ENCODE measurements around the gene PTPRD.

The PTPRD gene

GRCh38 chr9:8564960-8565359 is 2047.8 kb downstream of the PTPRD start:
- no peak overlapping the region for H4K8ac ChIP-seq (ENCODE audit: low read depth, low read length)
- H2AK5ac ChIP-seq (ENCODE audit: low read length): no peak overlapping the region
- H3K23ac ChIP-seq (ENCODE audit: low read length): no peak overlapping the region
- no peaks in the 10 kb centered on the region for H3K36me3 ChIP-seq (ENCODE audit: control insufficient read depth in 1 of 2, insufficient read depth in 2 of 2, low read length in 2 of 2)
- no peak overlapping the region for H2BK5ac ChIP-seq (ENCODE audit: low read depth, low read length, poor library complexity)
- H2AFZ ChIP-seq (ENCODE audit: insufficient read depth, low read length, poor library complexity): no peak overlapping the region
- no peak overlapping the region for H3K18ac ChIP-seq (ENCODE audit: low read length)
- H3K9ac ChIP-seq (ENCODE audit: low read length): no peak overlapping the region
- no peak overlapping the region for H3K4ac ChIP-seq (ENCODE audit: low read depth, low read length)
- H3K4me3 ChIP-seq (ENCODE audit: low read depth, low read length): no peak overlapping the region
- no peak overlapping the region for H4K91ac ChIP-seq (ENCODE audit: low read depth, low read length)
- DNase-seq: no peak
- no peak overlapping the region for H4K12ac ChIP-seq (ENCODE audit: low read depth, low read length)
- H3K79me2 ChIP-seq (ENCODE audit: control insufficient read depth, insufficient read depth, low read length, poor library complexity): no peaks in the 10 kb centered on the region
- H3K27me3 ChIP-seq (ENCODE audit: insufficient read depth, low read length): no peaks in the 10 kb centered on the region
- no CpG with 5 or more reads among the region's 6 CpGs for WGBS (ENCODE audit: extremely low coverage, insufficient coverage, insufficient read length)
- H3K9me3 ChIP-seq (ENCODE audit: insufficient read depth, low read depth, low read length): no peaks in the 10 kb centered on the region
- H2BK12ac ChIP-seq (ENCODE audit: low read length): no peak overlapping the region
- no peaks in the 10 kb centered on the region for H3K79me1 ChIP-seq (ENCODE audit: low read length)
- no peak overlapping the region for H2BK120ac ChIP-seq (ENCODE audit: insufficient read depth, low read length, poor library complexity)
- no peaks in the 10 kb centered on the region for H3K4me1 ChIP-seq (ENCODE audit: control insufficient read depth in 1 of 2, insufficient read depth in 2 of 2, low read length in 2 of 2)
- H3K27ac ChIP-seq (ENCODE audit: low read depth, low read length): no peak overlapping the region
- no peak overlapping the region for H3K4me2 ChIP-seq (ENCODE audit: low read length)
- H3K14ac ChIP-seq (ENCODE audit: low read length): no peak overlapping the region

GRCh38 chr9:8560560-8561525 is 2052.0 kb downstream of the PTPRD start:
- no peak overlapping the region for H2BK12ac ChIP-seq (ENCODE audit: low read length)

GRCh38 chr9:8558176-8558575 is 2054.6 kb downstream of the PTPRD start:
- Histone ChIP-seq H3K9ac (ENCODE audit: low read length) (no peak overlapping the region), H2AFZ (ENCODE audit: insufficient read depth, low read length, poor library complexity) (no peak overlapping the region), H3K79me1 (ENCODE audit: low read length) (no peaks in the 10 kb centered on the region), H3K4ac (ENCODE audit: low read depth, low read length) (no peak overlapping the region), H3K36me3 (ENCODE audit: control insufficient read depth in 1 of 2, insufficient read depth in 2 of 2, low read length in 2 of 2) (no peaks in the 10 kb centered on the region), H3K4me1 (ENCODE audit: control insufficient read depth in 1 of 2, insufficient read depth in 2 of 2, low read length in 2 of 2) (no peaks in the 10 kb centered on the region), H3K23ac (ENCODE audit: low read length) (no peak overlapping the region), H3K9me3 (ENCODE audit: insufficient read depth, low read depth, low read length) (no peaks in the 10 kb centered on the region), H2AK5ac (ENCODE audit: low read length) (no peak overlapping the region), H3K18ac (ENCODE audit: low read length) (no peak overlapping the region), H3K14ac (ENCODE audit: low read length) (no peak overlapping the region), H3K4me3 (ENCODE audit: low read depth, low read length) (no peak overlapping the region), H4K91ac (ENCODE audit: low read depth, low read length) (no peak overlapping the region), H2BK12ac (ENCODE audit: low read length) (no peak overlapping the region), H3K79me2 (ENCODE audit: control insufficient read depth, insufficient read depth, low read length, poor library complexity) (no peaks in the 10 kb centered on the region), H2BK120ac (ENCODE audit: insufficient read depth, low read length, poor library complexity) (no peak overlapping the region), H2BK5ac (ENCODE audit: low read depth, low read length, poor library complexity) (no peak overlapping the region), H4K12ac (ENCODE audit: low read depth, low read length) (no peak overlapping the region), H4K8ac (ENCODE audit: low read depth, low read length) (no peak overlapping the region), H3K4me2 (ENCODE audit: low read length) (no peak overlapping the region), H3K27me3 (ENCODE audit: insufficient read depth, low read length) (no peaks in the 10 kb centered on the region), H3K27ac (ENCODE audit: low read depth, low read length) (no peak overlapping the region)
- no CpG with 5 or more reads among the region's 2 CpGs for WGBS (ENCODE audit: extremely low coverage, insufficient coverage, insufficient read length)
- no peak for DNase-seq

More at GRCh38 chr9:8560560-8561525, 2052.0 kb downstream of the PTPRD start:
- no peak for DNase-seq
- Histone ChIP-seq H3K4me2 (ENCODE audit: low read length) (no peak overlapping the region), H3K79me1 (ENCODE audit: low read length) (no peaks in the 10 kb centered on the region), H3K27me3 (ENCODE audit: insufficient read depth, low read length) (no peaks in the 10 kb centered on the region), H2AFZ (ENCODE audit: insufficient read depth, low read length, poor library complexity) (no peak overlapping the region), H3K14ac (ENCODE audit: low read length) (no peak overlapping the region), H3K9ac (ENCODE audit: low read length) (no peak overlapping the region), H4K91ac (ENCODE audit: low read depth, low read length) (no peak overlapping the region), H3K18ac (ENCODE audit: low read length) (no peak overlapping the region), H3K27ac (ENCODE audit: low read depth, low read length) (no peak overlapping the region), H4K8ac (ENCODE audit: low read depth, low read length) (no peak overlapping the region), H3K36me3 (ENCODE audit: control insufficient read depth in 1 of 2, insufficient read depth in 2 of 2, low read length in 2 of 2) (no peaks in the 10 kb centered on the region), H3K4me3 (ENCODE audit: low read depth, low read length) (no peak overlapping the region), H2BK5ac (ENCODE audit: low read depth, low read length, poor library complexity) (no peak overlapping the region), H2BK120ac (ENCODE audit: insufficient read depth, low read length, poor library complexity) (no peak overlapping the region), H4K12ac (ENCODE audit: low read depth, low read length) (no peak overlapping the region), H3K4me1 (ENCODE audit: control insufficient read depth in 1 of 2, insufficient read depth in 2 of 2, low read length in 2 of 2) (no peaks in the 10 kb centered on the region), H3K23ac (ENCODE audit: low read length) (no peak overlapping the region), H3K79me2 (ENCODE audit: control insufficient read depth, insufficient read depth, low read length, poor library complexity) (no peaks in the 10 kb centered on the region), H3K9me3 (ENCODE audit: insufficient read depth, low read depth, low read length) (no peaks in the 10 kb centered on the region), H3K4ac (ENCODE audit: low read depth, low read length) (no peak overlapping the region), H2AK5ac (ENCODE audit: low read length) (no peak overlapping the region)
- no CpG with 5 or more reads among the region's 6 CpGs for WGBS (ENCODE audit: extremely low coverage, insufficient coverage, insufficient read length)

- DNase-seq: no peak
- H3K27me3 ChIP-seq (ENCODE audit: insufficient read depth, low read length): no peaks in the 10 kb centered on the region
- H3K4me3 ChIP-seq (ENCODE audit: low read depth, low read length): no peak overlapping the region
- no peak overlapping the region for H2AFZ ChIP-seq (ENCODE audit: insufficient read depth, low read length, poor library complexity)
- H4K12ac ChIP-seq (ENCODE audit: low read depth, low read length): no peak overlapping the region
- no peak overlapping the region for H3K14ac ChIP-seq (ENCODE audit: low read length)
- WGBS (ENCODE audit: extremely low coverage, insufficient coverage, insufficient read length): no CpG with 5 or more reads among the region's 4 CpGs
- no peaks in the 10 kb centered on the region for H3K4me1 ChIP-seq (ENCODE audit: control insufficient read depth in 1 of 2, insufficient read depth in 2 of 2, low read length in 2 of 2)
- no peak overlapping the region for H3K18ac ChIP-seq (ENCODE audit: low read length)
- H3K79me1 ChIP-seq (ENCODE audit: low read length): no peaks in the 10 kb centered on the region
- no peak overlapping the region for H4K91ac ChIP-seq (ENCODE audit: low read depth, low read length)
- no peaks in the 10 kb centered on the region for H3K36me3 ChIP-seq (ENCODE audit: control insufficient read depth in 1 of 2, insufficient read depth in 2 of 2, low read length in 2 of 2)
- no peak overlapping the region for H3K4ac ChIP-seq (ENCODE audit: low read depth, low read length)
- no peak overlapping the region for H3K23ac ChIP-seq (ENCODE audit: low read length)
- no peak overlapping the region for H3K27ac ChIP-seq (ENCODE audit: low read depth, low read length)
- no peak overlapping the region for H2AK5ac ChIP-seq (ENCODE audit: low read length)
- no peaks in the 10 kb centered on the region for H3K79me2 ChIP-seq (ENCODE audit: control insufficient read depth, insufficient read depth, low read length, poor library complexity)
- H3K9me3 ChIP-seq (ENCODE audit: insufficient read depth, low read depth, low read length): no peaks in the 10 kb centered on the region
- no peak overlapping the region for H3K9ac ChIP-seq (ENCODE audit: low read length)
- H4K8ac ChIP-seq (ENCODE audit: low read depth, low read length): no peak overlapping the region
- H2BK120ac ChIP-seq (ENCODE audit: insufficient read depth, low read length, poor library complexity): no peak overlapping the region
- H3K4me2 ChIP-seq (ENCODE audit: low read length): no peak overlapping the region
- no peak overlapping the region for H2BK12ac ChIP-seq (ENCODE audit: low read length)
- H2BK5ac ChIP-seq (ENCODE audit: low read depth, low read length, poor library complexity): no peak overlapping the region
These were observed 2056.9 kb downstream of the PTPRD start for GRCh38 chr9:8555762-8556500.
